Psoas muscle (tissue), 8 donors: ENCODE data around the gene CNPY4. TPM values are rescaled to one million over a fixed set of nuclear protein-coding genes. Genes with fewer than 3 reads are reported as not detected.

Experiments used
- ATAC-seq, 4 donors: fragments of 200-7000 bp; cut with Tn5 transposase; one replicate each; pipeline ENCODE4 v1.9.1; 2020; ENCODE audit warnings: moderate library complexity in 3 of 4, mild to moderate bottlenecking in 2 of 4
- DNase-seq, 2 donors: peaks; one replicate each; pipeline ENCODE4 v3.0.0-alpha.2; 2020
- H3K27ac ChIP-seq: fragments of 200-600 bp; one replicate; pipeline ENCODE4 v1.8.0; 2022
- H3K27me3 ChIP-seq, 3 donors: fragments of 200-600 bp in 1 of 3; one replicate each; pipeline versions ENCODE4 v1.6.1 to v1.8.0; 2013 to 2022; ENCODE audit warnings: low read length in 2 of 3, mild to moderate bottlenecking in 2 of 3, moderate library complexity in 1 of 3; ENCODE audit not compliant: insufficient read depth in 3 of 3
- H3K36me3 ChIP-seq, 2 donors: fragments of 200-600 bp in 1 of 2; one replicate each; pipeline versions ENCODE4 v1.6.1 to v1.8.0; 2013 to 2022; ENCODE audit warnings: low read depth in 1 of 2, mild to moderate bottlenecking in 1 of 2, moderate library complexity in 1 of 2; ENCODE audit not compliant: insufficient read depth in 1 of 2
- H3K4me1 ChIP-seq: fragments of 200-600 bp; one replicate; pipeline ENCODE4 v1.8.0; 2022
- H3K4me3 ChIP-seq: fragments of 200-600 bp; one replicate; pipeline ENCODE4 v1.8.0; 2022; ENCODE audit warnings: mild to moderate bottlenecking
- H3K9me3 ChIP-seq: fragments of 200-600 bp; one replicate; pipeline ENCODE4 v1.8.0; 2022
- CTCF ChIP-seq: fragments of 200-600 bp; IDR thresholded peaks from one replicate; pipeline ENCODE4 v1.8.0; 2022; ENCODE audit warnings: antibody characterized with exemption
- WGBS, 3 donors: extraction: QIAGEN DNeasy Blood & Tissue Kit; methylation state at CpG; one replicate each; pipeline versions ENCODE4 v1.1.6 to v1.1.7; 2013; 5-methylcytosine and 5-hydroxymethylcytosine counted together
- intact Hi-C, 2 donors: fragments of 100-400 bp; cut with DNase I; formaldehyde crosslinking; loops; one replicate each; pipeline versions ENCODE4 v1.11.0 to v1.14.2; 2022
- polyA plus RNA-seq, 3 donors: library from polyadenylated mRNA; stranded (reverse); fragments of 200-250 nt; gene quantifications; one replicate each; pipeline ENCODE4 v1.2.3, GENCODE V29; 2013
- total RNA-seq, 4 donors: library from RNA; stranded (reverse); fragmentation: NEBNext Ultra II Directional in 2 of 4; extraction: Animal tissue kit (Norgen Biotek cat#: 25700) in 2 of 4; gene quantifications; one replicate each; pipeline versions ENCODE4 v1.2.1 to v1.2.4, GENCODE V29; 2021 to 2023
- donor health status: healthy with polysubstance abuse.
- donor health status: DM: no; HTN: no; CAD: no; lungs with moderate emphysema.
- donor health status: Bipolar disorder and iron deficiency.
- donor health status: healthy.
- donor health status: DM: yes; HTN: yes; CAD: no.
- donor health status: DM: no; HTN: no; CAD: no.
- donor health status: DM: no; HTN: no; CAD: no.
- donor health status: DM: yes; HTN: yes; CAD: no.

Gene CNPY4
- total and polyA plus RNA-seq, 7 donors = 2.2 to 7.0 (median 2.9) TPM

DNA sequence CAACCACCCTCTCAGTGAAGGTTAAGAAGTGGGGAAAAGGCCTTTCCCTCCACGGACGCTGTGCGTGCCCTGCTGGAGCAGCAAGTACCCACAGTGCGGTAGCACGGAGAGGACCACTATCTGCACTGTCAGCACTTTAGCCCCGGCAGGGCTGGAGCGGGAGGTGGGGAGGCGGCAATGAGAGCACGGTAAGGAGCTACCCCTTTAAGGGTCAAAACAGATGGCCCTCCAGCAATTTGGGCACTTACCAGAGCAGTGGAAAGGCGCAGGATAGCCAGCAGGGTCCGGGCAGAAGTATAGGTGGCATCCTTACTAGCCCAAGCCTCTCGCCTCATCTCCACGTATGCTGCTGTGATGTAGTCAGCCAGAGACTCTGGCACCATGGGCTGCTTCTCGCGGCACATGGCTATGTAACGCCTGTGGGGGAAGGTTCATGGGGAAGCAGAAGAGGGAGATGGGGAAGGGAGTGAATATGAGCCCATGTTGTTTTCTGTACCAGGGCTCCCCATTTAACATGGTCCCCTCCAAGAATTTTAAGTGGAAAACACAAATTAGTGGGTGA, 25.4 kb upstream of the CNPY4 start:
- peaks cover 12 to 90% of the 10 kb centered on the region in 2 donors for H3K36me3 ChIP-seq
- H3K9me3 ChIP-seq = no peaks in the 10 kb centered on the region
- no peak overlapping the region for H3K4me3 ChIP-seq
- peak overlapping the region; percentile 16 for H3K27ac ChIP-seq
- H3K4me1 ChIP-seq = peaks cover 16% of the 10 kb centered on the region
- no peak for TF ChIP-seq CTCF
- ATAC-seq = no peak
- WGBS, 3 donors = 56 to 68% (median 57%) methylated on average over 16 of the region's 16 CpGs
- DNase-seq = no peak
- no peaks in the 10 kb centered on the region for H3K27me3 ChIP-seq
- intact Hi-C loops = loop anchor here in 1 of 2 donors (5.0 kb wide), 1 partner anchor 33 kb away; the partner anchor contains the start of gene MBLAC1

DNA sequence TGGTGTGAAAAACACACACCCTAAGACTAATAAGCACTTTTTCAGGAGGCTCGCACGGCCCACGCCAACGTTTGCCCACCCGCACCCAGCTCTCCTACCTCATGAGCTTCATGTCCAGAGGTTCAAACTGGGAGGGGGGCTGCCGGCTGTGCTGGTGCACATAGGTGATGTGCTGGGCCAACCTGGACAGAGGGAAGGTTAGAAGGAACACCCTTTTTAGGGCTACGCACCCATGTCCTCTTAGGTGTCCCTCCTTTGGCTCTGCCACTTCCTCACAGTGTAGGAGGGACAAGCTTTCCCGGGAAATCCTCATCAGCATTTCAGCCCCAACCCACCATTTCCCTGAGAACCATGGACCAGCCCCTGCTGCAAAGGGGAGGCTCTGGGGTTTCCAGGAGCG, 24.1 kb upstream of the CNPY4 start:
- no peaks in the 10 kb centered on the region for H3K9me3 ChIP-seq
- no peaks in the 10 kb centered on the region for H3K27me3 ChIP-seq
- TF ChIP-seq CTCF = no peak
- 75 to 80% (median 79%) methylated on average over 9 of the region's 9 CpGs for WGBS, 3 donors
- DNase-seq = no peak
- H3K36me3 ChIP-seq = peaks cover 12 to 95% of the 10 kb centered on the region in 2 donors
- H3K4me1 ChIP-seq = peaks cover 20% of the 10 kb centered on the region
- ATAC-seq = no peak
- no peak overlapping the region for H3K27ac ChIP-seq
- H3K4me3 ChIP-seq = no peak overlapping the region
- intact Hi-C loops = no loop called here

- no peak for TF ChIP-seq CTCF
- Histone ChIP-seq H3K27me3 (no peaks in the 10 kb centered on the region), H3K4me3 (no peak overlapping the region), H3K4me1 (peaks cover 20% of the 10 kb centered on the region), H3K9me3 (no peaks in the 10 kb centered on the region), H3K36me3 (peaks cover 12 to 91% of the 10 kb centered on the region in 2 donors), H3K27ac (no peak overlapping the region)
- DNase-seq (no peak), ATAC-seq (no peak)
- WGBS, 3 donors = 90 to 95% (median 92%) methylated on average over 17 of the region's 17 CpGs
- intact Hi-C loops = no loop called here
Measured at GRCh38 chr7:100095704-100096103, 23.7 kb upstream of the CNPY4 start.

GRCh38 chr7:100098913-100099312, 20.5 kb upstream of the CNPY4 start:
- intact Hi-C loops = no loop called here
- Histone ChIP-seq H3K4me3 (peak overlapping the region; percentile 77), H3K4me1 (peaks cover 19% of the 10 kb centered on the region), H3K36me3 (peaks cover 9 to 68% of the 10 kb centered on the region in 2 donors), H3K27me3 (no peaks in the 10 kb centered on the region), H3K27ac (no peak overlapping the region), H3K9me3 (no peaks in the 10 kb centered on the region)
- DNase-seq = no peak
- no peak for ATAC-seq
- TF ChIP-seq CTCF = no peak
- WGBS, 3 donors = 81 to 86% (median 83%) methylated on average over 10 of the region's 10 CpGs

GRCh38 chr7:100099452-100099851, 20.0 kb upstream of the CNPY4 start:
- H3K27ac ChIP-seq = peak overlapping the region; percentile 90
- peaks cover 9 to 68% of the 10 kb centered on the region in 2 donors for H3K36me3 ChIP-seq
- DNase-seq (no peak), ATAC-seq (no peak)
- WGBS, 3 donors = 58 to 65% (median 65%) methylated on average over 12 of the region's 12 CpGs
- peaks cover 18% of the 10 kb centered on the region for H3K4me1 ChIP-seq
- no peaks in the 10 kb centered on the region for H3K27me3 ChIP-seq
- no peaks in the 10 kb centered on the region for H3K9me3 ChIP-seq
- peak overlapping the region; percentile 77 for H3K4me3 ChIP-seq
- intact Hi-C loops = no loop called here
- no peak for TF ChIP-seq CTCF
